HG03159 (cell line): ENCODE results near the gene CD164.

Experiments
- ATAC-seq: cut with Tn5 transposase; IDR thresholded peaks from one replicate; pipeline ENCODE4 v1.9.1; 2021; ENCODE audit warnings: mild to moderate bottlenecking, moderate library complexity; ENCODE audit not compliant: unreplicated experiment

The CD164 gene

DNA sequence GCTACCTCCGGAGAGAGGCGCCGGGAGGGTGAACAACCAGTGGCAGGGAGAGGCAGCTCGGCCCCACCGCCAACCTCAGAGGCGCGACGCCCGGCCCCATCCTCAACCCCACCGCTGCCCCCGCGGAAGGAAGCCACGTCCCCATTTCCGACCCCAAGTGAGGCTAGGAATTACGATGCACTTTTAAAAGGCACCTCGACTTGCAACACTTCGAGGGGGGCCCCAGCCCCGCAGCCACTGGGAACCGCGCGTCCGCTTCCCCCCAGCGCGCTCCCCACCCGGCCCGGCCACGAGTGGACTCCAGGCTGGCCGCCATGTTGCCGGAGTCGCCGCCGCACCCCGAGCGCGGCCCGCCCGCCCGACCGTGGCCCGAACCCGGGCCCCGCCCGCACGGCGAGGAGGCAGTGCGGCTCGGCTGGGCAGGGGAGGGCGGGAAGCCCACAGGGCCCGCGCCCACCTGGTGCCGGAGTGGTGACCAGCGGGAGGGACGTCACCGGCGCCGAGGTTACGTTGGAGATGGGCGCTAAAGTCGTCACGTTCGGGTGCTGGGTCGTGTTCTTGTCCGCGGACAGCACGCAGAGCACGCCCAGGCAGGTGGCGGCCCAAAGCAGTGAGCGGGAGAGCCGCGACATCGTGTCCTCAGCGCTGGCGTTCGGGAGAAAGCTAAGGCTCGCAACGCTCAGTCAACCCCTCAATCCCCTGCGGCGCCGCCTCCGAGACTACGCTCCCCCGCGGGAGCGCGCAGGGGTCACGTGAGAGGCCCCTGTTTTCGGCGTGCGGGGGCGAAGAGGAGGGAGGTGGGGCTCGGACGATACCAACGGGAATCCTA lies at the start of gene CD164:
Gene CD164, minus strand, starts transcription at position 721 of the 829 bp plus-strand sequence. Its CDS starts 89 bp downstream, at position 632.
- peak; percentile 53 for ATAC-seq

DNA sequence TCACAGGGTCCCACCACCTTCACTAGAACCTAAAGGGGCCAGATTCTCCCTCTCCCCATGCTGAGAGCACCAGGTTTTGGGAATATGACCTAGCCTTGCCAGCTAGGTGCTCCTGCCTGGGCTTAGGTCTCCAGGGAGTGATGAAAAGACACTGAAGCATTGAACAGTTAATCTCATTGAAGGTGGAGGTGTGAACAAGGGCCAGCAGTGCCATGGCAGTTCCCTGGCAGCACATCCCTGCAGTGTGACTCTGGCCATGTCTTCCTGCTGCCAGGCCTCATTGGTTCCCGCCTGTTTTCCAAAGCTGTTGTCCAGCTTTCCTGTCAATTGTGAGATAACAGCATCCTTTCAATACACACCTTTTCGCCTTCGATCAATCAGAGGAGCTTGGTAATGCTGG lies 47.2 kb upstream of the CD164 start:
- no peak for ATAC-seq

DNA sequence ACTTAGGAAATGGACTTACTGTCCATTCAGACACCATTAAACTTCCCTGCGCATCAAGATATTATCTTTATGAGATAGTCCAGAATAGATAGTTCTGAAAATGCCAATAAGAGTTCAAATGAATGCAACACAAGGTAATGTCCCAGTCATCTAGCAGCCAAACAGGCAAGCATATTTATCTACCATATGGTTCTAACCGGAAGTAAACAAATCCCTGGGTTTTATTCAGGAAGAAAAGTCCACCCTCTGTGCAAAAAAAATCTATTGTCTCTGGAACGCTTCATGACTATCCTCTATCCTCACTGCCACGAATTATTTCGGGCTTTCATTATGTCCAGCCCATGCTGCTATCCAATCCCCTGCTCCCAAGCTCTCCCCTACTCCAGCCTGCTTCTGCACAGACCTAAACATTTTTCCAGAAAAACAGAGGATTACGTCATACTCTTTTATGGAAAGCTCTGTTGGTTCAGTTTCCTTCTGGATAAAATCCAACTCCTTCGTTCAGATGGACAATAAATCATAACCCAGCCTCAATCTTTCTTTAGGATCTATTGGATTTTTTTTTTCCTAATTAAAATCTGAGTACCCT lies 46.7 kb upstream of the CD164 start:
- no peak for ATAC-seq

DNA sequence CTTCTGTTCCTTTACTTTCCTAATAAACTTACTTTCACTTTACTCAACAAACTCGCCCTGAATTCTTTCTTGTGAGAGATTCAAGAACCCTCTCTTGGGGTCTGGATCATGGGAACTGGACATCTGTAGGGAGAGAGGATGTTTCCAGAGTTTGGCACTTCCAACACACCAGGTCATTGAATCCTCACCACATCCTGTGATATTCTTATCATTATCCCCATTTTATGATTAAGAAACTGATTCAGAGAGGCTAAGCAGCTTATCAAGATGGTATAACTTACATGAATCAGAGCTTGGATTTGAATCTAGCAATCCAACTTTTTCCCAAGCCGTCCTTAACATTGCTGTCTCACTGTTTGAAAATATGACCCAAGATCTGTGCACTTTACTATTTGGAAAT lies 42.7 kb upstream of the CD164 start:
- ATAC-seq = no peak

DNA sequence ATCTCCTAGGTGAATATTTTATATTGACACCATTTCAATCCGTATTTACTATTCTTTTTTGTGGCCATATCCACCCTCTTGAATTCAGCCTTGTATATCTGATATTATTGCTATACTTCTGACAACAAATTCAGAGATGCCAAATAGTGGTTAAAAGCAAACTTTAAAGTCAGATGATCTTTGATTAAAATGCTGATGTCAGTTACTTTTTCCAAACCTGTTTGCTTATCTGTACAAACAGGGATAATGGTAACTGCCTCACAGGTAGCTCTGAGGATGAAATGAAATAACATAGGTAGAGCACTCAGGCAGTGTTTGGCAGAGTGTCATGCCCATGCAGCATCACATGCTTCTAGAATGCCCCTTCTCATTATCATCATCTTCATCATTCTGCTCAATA lies 38.9 kb upstream of the CD164 start:
- ATAC-seq = no peak

DNA sequence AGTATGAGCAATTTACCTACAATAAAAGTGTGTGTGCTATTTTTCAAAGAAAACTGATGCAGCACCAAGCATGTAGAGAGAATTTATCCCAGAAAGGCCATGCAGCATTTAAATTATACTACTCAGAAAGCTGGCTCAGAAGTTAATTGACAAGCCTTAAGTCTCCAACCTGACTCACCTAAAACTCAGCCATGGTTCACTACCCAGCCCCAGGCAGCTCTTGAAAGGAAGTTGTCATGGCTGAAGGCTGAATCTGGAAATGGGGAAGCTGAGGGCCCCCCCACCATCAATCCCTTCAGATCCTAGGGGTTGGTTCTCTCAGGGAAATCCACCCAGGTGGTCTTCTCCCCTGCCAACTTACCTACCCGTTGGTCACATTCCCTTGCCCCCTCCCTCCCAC lies 38.5 kb upstream of the CD164 start:
- ATAC-seq = no peak

DNA sequence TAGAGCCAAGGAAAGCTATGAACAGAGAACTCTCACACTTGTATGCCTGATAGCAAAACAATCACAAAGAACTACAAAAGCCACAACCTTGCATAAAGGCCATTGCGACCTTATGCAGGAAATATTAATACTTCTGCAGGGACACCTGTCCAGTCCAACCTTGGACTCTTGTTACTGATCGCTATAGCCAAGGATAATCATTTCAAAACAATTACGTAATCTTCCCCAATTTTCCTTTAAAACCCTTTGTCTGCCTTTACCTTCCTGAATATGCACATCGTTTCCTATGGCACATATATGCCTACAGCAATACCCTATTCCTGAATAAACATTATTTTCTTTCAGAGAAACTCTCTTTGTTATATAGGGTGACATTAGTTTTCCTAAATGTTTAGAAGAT lies 35.4 kb upstream of the CD164 start:
- ATAC-seq = no peak

DNA sequence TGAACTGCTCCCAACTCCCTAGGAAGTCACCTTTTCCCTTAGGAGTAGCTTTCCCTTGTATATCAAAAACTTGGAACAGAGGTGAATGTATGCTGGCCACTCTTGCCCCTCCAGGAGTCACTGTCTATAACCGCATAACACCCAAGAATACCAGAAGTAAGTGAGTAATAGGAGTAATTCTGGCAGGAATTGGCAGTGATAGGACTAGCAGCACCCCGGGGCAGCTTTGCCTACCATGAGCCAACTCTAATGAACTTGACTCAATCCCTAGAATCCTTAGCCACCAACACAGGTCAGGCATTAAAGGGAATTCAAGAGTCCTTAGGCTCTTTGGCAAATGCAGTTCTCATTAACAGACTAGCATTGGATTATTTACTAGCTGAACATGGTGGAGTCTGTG lies 28.8 kb upstream of the CD164 start:
- ATAC-seq = no peak

DNA sequence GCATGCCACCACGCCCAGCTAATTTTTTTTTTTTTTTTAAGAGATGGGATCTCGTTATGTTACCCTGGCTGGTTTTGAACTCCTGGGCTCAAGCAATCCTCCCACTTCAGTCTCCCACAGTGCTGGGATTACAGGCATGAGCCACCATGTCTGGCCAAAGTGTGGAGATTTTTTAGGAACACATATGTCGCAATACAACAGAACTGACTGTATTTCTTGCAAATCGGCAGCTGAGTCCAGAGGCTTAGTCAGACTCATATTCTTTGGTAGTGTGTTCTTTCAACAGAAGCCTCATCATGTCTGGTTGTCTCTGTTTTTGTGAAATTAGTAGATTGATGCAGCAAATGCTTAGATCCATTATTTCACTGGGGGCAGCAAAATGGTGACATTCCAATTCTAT lies 23.9 kb upstream of the CD164 start:
- no peak for ATAC-seq

DNA sequence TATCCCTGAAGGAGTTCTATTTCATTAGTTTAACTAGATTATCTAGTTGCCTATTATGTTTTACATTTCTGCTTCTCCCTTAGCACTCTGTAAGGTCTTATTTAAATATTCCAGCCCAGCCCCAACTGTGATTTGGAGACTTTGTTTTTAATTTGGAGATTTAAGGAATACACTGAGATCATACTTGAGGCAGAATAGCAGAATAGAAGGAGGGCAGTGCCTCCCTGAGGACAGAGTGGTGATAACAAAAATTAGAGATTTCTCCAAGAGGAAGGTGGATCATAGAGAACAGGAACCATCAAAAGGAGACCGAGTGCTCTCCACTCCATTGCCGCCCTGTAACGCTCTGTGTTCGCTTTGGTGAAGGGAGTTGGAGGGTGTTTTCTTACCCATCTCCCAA lies 14.8 kb upstream of the CD164 start:
- no peak for ATAC-seq

DNA sequence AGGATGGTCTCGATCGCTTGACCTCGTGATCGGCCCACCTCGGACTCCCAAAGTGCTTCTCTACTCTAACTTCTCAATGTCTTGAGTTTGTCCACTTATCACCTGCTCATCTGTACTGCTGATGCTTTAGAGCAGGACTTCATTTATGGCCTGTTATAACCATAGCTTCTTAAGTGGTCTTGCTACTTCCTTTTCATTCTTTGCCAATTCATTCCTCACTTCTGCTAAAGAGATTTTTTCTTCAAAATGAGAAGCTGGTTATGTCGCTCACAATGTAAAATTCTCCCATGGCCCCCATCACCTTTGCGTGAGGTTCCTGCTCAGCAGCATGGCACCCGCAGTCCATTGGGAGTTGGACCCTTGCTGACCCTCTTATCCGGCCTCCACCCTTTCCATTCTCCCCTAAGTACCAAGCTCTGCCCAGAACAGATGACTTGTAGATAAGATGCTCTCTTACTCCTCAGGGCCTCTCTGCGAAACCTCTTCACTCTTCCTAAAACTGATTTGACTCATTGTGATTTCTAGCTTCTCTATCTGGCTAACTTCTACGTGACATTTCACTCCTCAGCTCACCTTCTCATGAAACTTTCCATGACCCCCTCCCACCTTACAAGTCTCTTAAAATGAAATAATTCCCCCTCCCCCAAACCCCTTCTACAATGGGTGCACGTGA lies 13.9 kb upstream of the CD164 start:
- ATAC-seq = no peak

DNA sequence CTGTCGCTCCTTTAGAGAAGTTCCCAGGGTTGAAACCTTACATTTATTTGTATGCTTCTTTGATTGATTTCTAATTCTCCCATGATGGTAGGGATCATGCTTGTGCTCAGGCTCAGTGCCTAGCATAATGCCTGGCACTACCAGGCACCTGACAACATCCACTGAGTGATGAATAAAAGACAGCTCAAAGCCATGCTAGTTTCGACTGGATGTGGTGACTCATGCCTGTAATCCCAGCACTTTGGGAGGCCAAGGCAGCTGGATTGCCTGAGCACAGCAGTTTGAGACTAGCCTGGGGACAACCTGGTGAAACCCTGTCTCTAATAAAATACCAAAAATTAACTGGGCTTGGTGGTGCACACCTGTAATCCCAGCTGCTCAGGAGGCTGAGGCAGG lies 11.6 kb upstream of the CD164 start:
- no peak for ATAC-seq

DNA sequence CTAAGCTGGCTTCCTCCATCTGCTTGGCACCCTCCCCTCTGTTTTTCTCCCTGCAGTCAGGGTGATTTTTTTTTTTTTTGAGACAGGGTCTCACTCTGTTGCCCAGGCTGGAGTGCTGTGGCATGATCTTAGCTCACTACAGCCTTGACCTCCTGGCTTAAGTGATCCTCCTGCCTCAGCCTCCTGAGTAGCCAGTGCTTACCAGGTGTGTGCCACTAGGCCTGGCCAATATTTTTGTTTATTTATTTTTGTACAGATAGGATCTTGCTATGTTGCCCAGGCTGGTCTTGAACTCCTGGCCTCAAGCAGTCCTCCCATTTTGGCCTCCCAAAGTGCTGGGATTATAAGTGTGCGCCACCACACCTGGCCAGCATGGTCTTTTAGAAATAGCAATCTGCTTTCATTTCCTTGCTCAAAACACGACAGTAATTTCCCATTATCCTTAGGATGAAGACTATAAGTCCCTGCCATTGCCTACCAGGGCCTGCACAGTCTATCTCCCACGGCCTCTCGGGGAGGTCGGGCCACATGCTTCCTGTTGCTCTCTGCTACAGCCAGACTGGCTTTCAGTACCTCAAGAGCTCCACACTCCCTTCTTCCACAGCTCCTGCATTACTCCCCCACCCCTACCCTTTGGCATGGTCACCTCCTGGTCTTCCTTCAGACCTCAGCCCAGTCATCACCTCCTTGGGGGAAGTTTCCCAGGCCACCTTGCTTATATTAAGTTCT lies 11.1 kb upstream of the CD164 start:
- ATAC-seq = no peak

DNA sequence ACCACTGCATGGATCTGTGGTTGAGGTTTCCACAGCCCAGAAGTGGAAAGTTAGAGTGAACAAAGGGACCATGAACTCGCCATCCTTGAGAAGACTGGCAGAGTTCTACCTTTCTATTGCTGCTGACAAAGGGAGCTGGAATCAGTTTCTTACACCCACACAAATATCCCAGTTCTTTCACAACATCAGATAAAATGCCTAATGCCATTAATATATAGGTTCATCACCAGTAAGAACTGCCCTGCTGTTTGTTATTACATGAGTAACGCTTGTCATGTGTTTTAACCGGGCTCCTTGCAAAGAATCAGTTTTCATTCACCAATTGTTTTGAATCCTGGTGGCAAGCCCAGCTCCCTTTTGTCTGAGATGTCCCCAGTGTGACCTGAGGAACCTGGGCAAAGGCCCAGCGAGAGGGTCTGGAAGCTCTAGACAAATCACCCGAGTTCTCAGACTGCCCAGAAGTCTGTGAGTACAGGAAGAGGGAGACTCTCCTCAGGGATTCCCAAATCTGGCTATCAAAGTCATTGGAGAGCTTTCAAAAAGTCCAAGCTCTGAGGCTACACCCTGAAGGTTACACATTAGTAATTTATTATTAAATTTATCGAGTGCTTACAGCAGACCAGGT lies 7.5 kb upstream of the CD164 start:
- ATAC-seq = no peak

DNA sequence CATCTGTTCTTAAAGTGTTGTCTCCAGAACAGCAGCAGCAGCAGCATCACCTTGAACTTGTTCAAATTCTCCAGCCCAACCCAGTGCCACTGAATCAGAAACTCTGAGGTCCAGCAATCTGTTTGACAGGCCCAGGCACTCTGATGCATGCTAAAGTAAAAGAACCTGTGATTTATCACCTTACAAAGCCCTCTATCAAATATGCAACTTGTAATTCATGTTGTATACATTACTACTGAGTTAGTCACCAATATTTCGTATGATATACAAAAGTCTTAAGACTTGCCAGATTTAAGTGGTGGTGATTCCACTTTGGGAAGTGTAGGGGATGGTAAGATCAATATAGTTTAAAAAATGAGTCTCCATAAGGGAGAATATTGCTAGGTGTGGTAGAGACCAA lies 6.0 kb upstream of the CD164 start:
- ATAC-seq = no peak

DNA sequence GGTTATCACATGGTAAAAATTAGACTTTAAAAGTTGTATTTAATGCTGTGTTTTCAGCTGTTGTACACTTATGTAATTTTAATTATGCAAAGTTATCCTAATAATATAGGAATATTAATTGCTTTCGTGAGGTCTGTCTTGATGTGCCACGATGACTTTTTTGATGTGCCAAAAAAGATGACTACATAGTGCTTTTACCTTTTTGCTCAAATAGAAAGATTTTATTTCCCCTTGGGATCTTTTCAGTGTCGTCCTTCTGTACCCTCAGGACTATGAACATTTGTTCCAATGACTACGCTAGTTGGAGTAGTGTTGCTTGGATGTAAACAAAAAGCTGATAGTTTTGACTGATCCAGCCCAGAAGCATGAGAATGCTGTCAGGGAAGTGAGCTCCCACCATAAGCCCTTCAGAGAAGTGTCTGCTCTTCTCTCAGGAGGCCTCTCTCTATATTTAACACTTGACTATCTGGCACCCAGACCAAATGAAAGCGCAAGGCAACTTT lies 1.2 kb upstream of the CD164 start:
- ATAC-seq = no peak

DNA sequence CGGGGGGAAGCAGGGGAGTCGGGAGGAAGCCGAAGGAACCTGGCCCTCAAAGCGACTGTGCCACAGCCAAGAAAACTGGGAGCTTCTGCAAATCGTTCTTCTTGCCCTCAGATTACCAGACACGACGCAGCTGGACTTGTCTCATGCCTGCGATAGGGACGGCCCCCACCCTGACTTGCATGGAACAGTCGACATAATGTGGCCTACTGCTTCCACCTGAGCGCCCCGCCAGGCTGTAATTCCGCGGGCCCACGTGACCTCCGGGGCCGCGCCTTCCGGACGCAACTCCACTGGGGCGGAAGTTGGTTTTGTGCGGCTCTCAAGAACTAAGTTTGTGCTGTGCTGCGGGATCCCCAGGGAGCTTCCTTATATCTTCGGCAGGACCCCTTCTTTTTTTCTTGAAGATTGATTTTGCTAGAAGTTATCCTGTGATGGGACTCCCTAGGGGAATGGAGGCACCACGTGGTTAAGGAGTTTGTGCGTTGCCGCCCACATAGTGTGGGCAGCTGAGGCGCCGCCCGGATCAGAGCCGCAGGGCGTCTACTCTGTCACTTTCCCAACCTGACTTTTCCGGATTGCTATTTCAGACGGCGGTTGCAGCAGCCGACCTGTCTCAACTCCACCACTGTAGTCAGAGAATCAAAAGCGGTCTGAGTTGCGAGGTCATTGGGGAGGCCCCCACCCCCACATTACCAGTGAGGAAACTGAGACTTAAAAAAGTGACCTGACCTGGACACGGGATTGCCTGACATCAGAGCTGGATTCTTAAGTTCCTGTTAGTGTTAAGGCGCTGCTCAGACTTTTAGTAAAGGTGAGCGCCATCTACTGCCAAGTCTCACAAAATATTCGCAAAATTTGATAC lies 540 bp upstream of the CD164 start:
- peak; percentile 69 for ATAC-seq

DNA sequence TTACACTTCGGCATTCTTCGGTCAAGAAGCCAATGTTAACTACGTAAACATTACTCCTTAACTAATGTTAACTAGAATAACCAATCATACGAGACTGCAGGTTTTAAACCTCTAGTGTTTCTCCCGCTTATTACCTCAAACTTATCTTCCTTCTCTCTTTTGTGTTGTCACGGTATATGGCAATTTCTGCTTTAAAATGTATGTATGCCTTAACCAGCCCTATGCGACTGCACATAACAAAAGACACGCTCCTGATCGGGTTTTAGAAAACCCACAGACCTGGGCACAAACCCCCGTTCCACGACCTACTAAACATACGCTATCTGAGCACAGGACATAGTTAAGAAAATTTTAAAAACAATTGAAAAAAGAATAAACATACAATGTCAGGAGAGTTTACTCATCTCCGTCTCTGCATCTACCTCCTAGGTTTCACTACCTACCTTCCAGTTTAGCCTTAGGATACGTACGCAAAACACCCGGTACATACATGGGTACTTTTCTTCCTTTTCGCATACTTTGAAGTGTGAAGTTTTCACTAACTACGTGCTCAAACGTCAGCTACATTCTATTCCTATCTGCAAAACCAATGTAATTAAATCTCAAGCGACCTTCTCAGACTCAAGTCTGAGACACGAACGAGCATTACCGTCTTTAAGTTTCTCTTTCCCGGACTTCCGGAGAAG lies 1.1 kb downstream of the CD164 start:
- ATAC-seq = no peak

DNA sequence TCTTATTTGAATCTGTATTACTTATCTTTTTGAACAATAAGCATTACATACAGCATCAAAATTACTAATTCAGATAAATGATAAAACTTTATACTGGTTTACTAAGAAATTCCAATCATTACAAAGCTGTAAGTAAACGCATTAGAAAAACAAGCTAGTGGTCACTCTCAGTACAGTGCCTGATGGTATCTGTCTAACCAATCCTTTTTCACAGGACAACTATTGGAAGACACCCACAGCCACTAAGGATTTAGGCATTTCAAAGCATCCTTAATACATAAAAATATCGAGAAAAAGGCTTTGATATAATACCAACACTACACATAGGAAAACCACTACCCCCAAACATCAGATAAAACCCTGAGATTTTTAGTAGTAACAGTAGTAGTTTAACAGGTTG lies 2.6 kb downstream of the CD164 start:
- ATAC-seq = no peak
